HEK293 (cell line): Measurements from ENCODE around the gene CRAT.

ENCODE experiments used
- CTCF ChIA-PET: fragments of 350-600 bp; formaldehyde crosslinking; extraction: SDS; loops from one replicate; lab custom pipeline; 2021; ENCODE audit warnings: antibody characterized with exemption; lab: Yijun Ruan, JAX
- POLR2A ChIA-PET: fragments of 300-600 bp; formaldehyde crosslinking; extraction: SDS; loops from one replicate; lab custom pipeline; 2020; ENCODE audit warnings: antibody characterized with exemption, inconsistent platforms; lab: Yijun Ruan, JAX
- H3K27ac ChIP-seq: fragments of 200-500 bp; sonication (Bioruptor generic); 2 replicates; pipeline ENCODE4 v1.5.1; 2014; ENCODE audit warnings: low read depth, low read length, control low read depth, inconsistent platforms; ENCODE audit errors: extremely low read depth
- H3K36me3 ChIP-seq, 2 experiments: fragments of 200-500 bp in 1 of 2; sonication (Bioruptor generic) in 1 of 2; 1 replicate in 1 of 2; 2 replicates in 1 of 2; pipeline ENCODE4 v1.5.1; 2014 to 2017; ENCODE audit warnings: inconsistent platforms in 2 of 2, low read length in 2 of 2; ENCODE audit not compliant: control insufficient read depth in 2 of 2, insufficient read depth in 1 of 2
- H3K4me1 ChIP-seq: fragments of 200-500 bp; sonication (Bioruptor generic); 2 replicates; pipeline ENCODE4 v1.5.1; 2014; ENCODE audit warnings: mild to moderate bottlenecking, low read length, inconsistent platforms; ENCODE audit not compliant: control insufficient read depth, insufficient read depth
- H3K4me3 ChIP-seq: 2 replicates; pipeline ENCODE4 v1.5.1; 2011; ENCODE audit warnings: low read depth, mild to moderate bottlenecking, control low read depth, low read length, moderate library complexity
- H3K9me3 ChIP-seq: fragments of 200-500 bp; sonication (Bioruptor generic); 2 replicates; pipeline ENCODE4 v1.5.1; 2014; ENCODE audit warnings: low read depth, low read length, inconsistent platforms; ENCODE audit not compliant: control insufficient read depth, insufficient read depth
- HOXA7 ChIP-seq: sonication (generic); formaldehyde crosslinking; IDR thresholded peaks from 2 replicates; pipeline ENCODE4 v1.8.1; 2022; ENCODE audit warnings: missing genetic modification reagents, borderline replicate concordance
- REPIN1 ChIP-seq: fragments of 450-650 bp; formaldehyde crosslinking; IDR thresholded peaks from 2 replicates; pipeline ENCODE4 v1.5.1; 2017; ENCODE audit warnings: missing biosample characterization, missing genetic modification characterization, low read depth
- ZFHX2 ChIP-seq: fragments of 450-650 bp; formaldehyde crosslinking; conservative IDR thresholded peaks from 2 replicates; pipeline ENCODE4 v1.5.1; 2016; ENCODE audit warnings: missing biosample characterization, missing genetic modification characterization
- ZFP41 ChIP-seq: fragments of 450-650 bp; formaldehyde crosslinking; IDR thresholded peaks from 2 replicates; pipeline ENCODE4 v1.5.1; 2016; ENCODE audit warnings: missing biosample characterization, missing genetic modification characterization, borderline replicate concordance
- ZIC2 ChIP-seq: fragments of 450-650 bp; formaldehyde crosslinking; IDR thresholded peaks from 2 replicates; pipeline ENCODE4 v1.5.1; 2016; ENCODE audit warnings: missing biosample characterization, missing genetic modification characterization
- ZNF10 ChIP-seq: fragments of 450-650 bp; formaldehyde crosslinking; IDR thresholded peaks from 2 replicates; pipeline ENCODE4 v1.5.1; 2017; ENCODE audit warnings: missing biosample characterization, missing genetic modification characterization
- ZNF114 ChIP-seq: fragments of 450-650 bp; formaldehyde crosslinking; IDR thresholded peaks from 2 replicates; pipeline ENCODE4 v1.5.0; 2017; ENCODE audit warnings: missing biosample characterization, missing genetic modification characterization
- ZNF133 ChIP-seq: fragments of 450-650 bp; formaldehyde crosslinking; IDR thresholded peaks from 2 replicates; pipeline ENCODE4 v1.5.1; 2016; ENCODE audit warnings: missing biosample characterization, missing genetic modification characterization
- ZNF473 ChIP-seq: fragments of 450-650 bp; formaldehyde crosslinking; IDR thresholded peaks from 2 replicates; pipeline ENCODE4 v1.5.1; 2017; ENCODE audit warnings: missing biosample characterization, missing genetic modification characterization
- ZNF488 ChIP-seq: fragments of 450-650 bp; formaldehyde crosslinking; IDR thresholded peaks from 2 replicates; pipeline ENCODE4 v1.5.1; 2016; ENCODE audit warnings: missing biosample characterization, missing genetic modification characterization
- ZNF521 ChIP-seq: fragments of 450-650 bp; formaldehyde crosslinking; IDR thresholded peaks from 2 replicates; pipeline ENCODE4 v1.5.1; 2017; ENCODE audit warnings: missing biosample characterization, mild to moderate bottlenecking, missing genetic modification characterization
- ZNF544 ChIP-seq: fragments of 450-650 bp; formaldehyde crosslinking; IDR thresholded peaks from 2 replicates; pipeline ENCODE4 v1.5.0; 2017; ENCODE audit warnings: missing biosample characterization, missing genetic modification characterization
- ZNF549 ChIP-seq: fragments of 450-650 bp; IDR thresholded peaks from 2 replicates; pipeline ENCODE4 v1.5.1; 2018; ENCODE audit warnings: missing biosample characterization, missing genetic modification characterization, mild to moderate bottlenecking, inconsistent platforms, moderate library complexity
- TF ChIP-seq, protein P1 (sequence below): fragments of 450-650 bp; formaldehyde crosslinking; IDR thresholded peaks from 2 replicates; pipeline ENCODE4 v1.5.1; 2016; ENCODE audit warnings: missing biosample characterization, missing genetic modification characterization
- TF ChIP-seq, protein P2 (sequence below): fragments of 450-650 bp; formaldehyde crosslinking; IDR thresholded peaks from 2 replicates; pipeline ENCODE4 v1.5.1; 2016; ENCODE audit warnings: missing biosample characterization, missing genetic modification characterization
- TF ChIP-seq, protein P3 (sequence below): IDR thresholded peaks from 2 replicates; pipeline ENCODE4 v1.6.1; 2011; ENCODE audit warnings: mild to moderate bottlenecking, low read depth, low read length, borderline replicate concordance

Gene CRAT

GRCh38 chr9:129095170-129095667 lies 15.4 kb downstream of the CRAT start:
- no peak overlapping the region for H3K4me3 ChIP-seq
- ChIA-PET CTCF (interaction anchor here (0.6 to 0.9 kb wide), 2 partner anchors 37 to 350 kb away, joined by 3 to 4 read pairs; no protein-coding TSS in a partner anchor), POLR2A (interaction anchor here (0.8 to 2.8 kb wide), 5 partner anchors 8 to 16 kb away, joined by 3 to 13 read pairs (median 3); partner anchors contain the start of genes DOLPP1 and PTPA)

DNA sequence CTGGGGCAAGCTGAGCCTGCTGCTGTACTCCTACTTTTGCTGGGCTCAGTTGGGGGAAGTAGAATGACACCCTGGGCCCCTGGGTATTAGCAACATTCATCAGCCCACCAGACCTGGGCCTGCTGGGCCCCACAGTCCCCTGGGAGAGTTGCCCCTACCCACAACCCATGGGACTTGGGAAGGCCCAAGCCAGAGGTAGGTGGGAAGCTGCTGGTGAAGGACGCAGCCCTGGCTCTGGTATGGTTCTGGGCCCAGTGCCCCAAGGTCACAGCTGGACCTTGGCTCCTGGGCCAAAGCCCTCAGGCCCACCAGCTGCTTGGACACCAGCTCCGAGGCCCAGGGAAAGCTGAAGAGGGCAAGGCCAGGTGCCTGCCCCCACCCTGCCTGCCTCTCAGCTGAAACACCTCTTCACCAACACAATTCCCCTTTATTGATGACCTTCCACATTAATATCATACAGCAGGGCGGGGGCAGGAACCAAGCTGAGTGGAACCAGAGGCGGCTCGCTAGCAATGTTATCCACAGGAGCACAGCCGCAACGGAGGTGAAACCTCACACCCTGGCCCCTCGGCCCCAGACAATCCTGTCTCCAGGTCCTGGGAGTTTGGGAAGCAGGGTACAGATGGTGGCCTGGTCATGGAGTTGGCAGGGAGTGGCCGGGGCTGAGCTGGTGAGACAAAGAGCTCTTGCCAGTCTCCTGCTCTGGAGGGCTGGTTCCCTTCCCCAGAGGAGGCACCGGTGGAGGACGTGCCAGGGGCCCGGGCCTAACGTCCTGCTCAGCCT lies 16.0 kb downstream of the CRAT start:
- Histone ChIP-seq H3K9me3 (no peaks in the 10 kb centered on the region), H3K4me1 (no peaks in the 10 kb centered on the region), H3K36me3 (peaks cover 0 to 33% of the 10 kb centered on the region in 2 experiments; a peak in 2 of 3 replicates), H3K4me3 (no peak overlapping the region), H3K27ac (no peak overlapping the region)
- ChIA-PET CTCF (interaction anchor here (0.6 to 0.9 kb wide), 2 partner anchors 37 to 350 kb away, joined by 3 to 4 read pairs; no protein-coding TSS in a partner anchor), POLR2A (interaction anchor here (0.5 to 2.8 kb wide), 5 partner anchors 10 to 28 kb away, joined by 3 to 13 read pairs (median 3); partner anchors contain the start of genes DOLPP1 and PTPA)
- TF ChIP-seq HOXA7 (CRISPR knock-in tag), result no peak
- TF ChIP-seq ZFHX2 (tag by site-specific recombination), result no peak

More at GRCh38 chr9:129095170-129095667, 15.4 kb downstream of the CRAT start:
- TF ChIP-seq ZNF473 (tag by site-specific recombination) (no peak), REPIN1 (tag by site-specific recombination) (no peak), ZNF114 (tag by site-specific recombination) (no peak), ZNF544 (tag by site-specific recombination) (no peak), ZNF521 (tag by site-specific recombination) (no peak), HOXA7 (CRISPR knock-in tag) (no peak), ZFP41 (tag by site-specific recombination) (no peak), ZIC2 (no peak)
- Histone ChIP-seq H3K36me3 (peaks cover 0 to 27% of the 10 kb centered on the region in 2 experiments; a peak in 2 of 3 replicates), H3K4me1 (no peaks in the 10 kb centered on the region), H3K9me3 (no peaks in the 10 kb centered on the region), H3K27ac (no peak overlapping the region)

- no peaks in the 10 kb centered on the region for H3K9me3 ChIP-seq
- TF ChIP-seq ZNF488 (tag by site-specific recombination) (no peak), ZIC2 (peak; percentile 48), ZNF10 (tag by site-specific recombination) (peak; percentile 96), ZNF133 (no peak), ZFHX2 (tag by site-specific recombination) (no peak), ZNF549 (tag by site-specific recombination) (no peak)
- TF ChIP-seq, protein P1, sequence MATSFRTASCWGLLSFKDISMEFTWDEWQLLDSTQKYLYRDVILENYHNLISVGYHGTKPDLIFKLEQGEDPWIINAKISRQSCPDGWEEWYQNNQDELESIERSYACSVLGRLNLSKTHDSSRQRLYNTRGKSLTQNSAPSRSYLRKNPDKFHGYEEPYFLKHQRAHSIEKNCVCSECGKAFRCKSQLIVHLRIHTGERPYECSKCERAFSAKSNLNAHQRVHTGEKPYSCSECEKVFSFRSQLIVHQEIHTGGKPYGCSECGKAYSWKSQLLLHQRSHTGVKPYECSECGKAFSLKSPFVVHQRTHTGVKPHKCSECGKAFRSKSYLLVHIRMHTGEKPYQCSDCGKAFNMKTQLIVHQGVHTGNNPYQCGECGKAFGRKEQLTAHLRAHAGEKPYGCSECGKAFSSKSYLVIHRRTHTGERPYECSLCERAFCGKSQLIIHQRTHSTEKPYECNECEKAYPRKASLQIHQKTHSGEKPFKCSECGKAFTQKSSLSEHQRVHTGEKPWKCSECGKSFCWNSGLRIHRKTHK (tag by site-specific recombination), result no peak
- TF ChIP-seq, protein P2, sequence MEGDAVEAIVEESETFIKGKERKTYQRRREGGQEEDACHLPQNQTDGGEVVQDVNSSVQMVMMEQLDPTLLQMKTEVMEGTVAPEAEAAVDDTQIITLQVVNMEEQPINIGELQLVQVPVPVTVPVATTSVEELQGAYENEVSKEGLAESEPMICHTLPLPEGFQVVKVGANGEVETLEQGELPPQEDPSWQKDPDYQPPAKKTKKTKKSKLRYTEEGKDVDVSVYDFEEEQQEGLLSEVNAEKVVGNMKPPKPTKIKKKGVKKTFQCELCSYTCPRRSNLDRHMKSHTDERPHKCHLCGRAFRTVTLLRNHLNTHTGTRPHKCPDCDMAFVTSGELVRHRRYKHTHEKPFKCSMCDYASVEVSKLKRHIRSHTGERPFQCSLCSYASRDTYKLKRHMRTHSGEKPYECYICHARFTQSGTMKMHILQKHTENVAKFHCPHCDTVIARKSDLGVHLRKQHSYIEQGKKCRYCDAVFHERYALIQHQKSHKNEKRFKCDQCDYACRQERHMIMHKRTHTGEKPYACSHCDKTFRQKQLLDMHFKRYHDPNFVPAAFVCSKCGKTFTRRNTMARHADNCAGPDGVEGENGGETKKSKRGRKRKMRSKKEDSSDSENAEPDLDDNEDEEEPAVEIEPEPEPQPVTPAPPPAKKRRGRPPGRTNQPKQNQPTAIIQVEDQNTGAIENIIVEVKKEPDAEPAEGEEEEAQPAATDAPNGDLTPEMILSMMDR, result no peak
- TF ChIP-seq, protein P3, sequence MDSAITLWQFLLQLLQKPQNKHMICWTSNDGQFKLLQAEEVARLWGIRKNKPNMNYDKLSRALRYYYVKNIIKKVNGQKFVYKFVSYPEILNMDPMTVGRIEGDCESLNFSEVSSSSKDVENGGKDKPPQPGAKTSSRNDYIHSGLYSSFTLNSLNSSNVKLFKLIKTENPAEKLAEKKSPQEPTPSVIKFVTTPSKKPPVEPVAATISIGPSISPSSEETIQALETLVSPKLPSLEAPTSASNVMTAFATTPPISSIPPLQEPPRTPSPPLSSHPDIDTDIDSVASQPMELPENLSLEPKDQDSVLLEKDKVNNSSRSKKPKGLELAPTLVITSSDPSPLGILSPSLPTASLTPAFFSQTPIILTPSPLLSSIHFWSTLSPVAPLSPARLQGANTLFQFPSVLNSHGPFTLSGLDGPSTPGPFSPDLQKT, result no peak
- TF ChIP-seq, all 188 proteins: peak for 2
- no peak overlapping the region for H3K27ac ChIP-seq
- CTCF ChIA-PET, result no interaction called here
- no peaks in the 10 kb centered on the region for H3K4me1 ChIP-seq
- POLR2A ChIA-PET, result interaction anchor here (2.8 kb wide), 1 partner anchor 13 kb away, joined by 13 read pairs; the partner anchor contains the start of gene DOLPP1
- no peak overlapping the region for H3K4me3 ChIP-seq
- peaks cover 0 to 41% of the 10 kb centered on the region in 2 experiments; a peak in 2 of 3 replicates for H3K36me3 ChIP-seq
Measured at GRCh38 chr9:129093602-129094386, 16.8 kb downstream of the CRAT start.
